SJSA1 (cell line): ENCODE results near the gene FKRP. TPM values are rescaled to one million over a fixed set of nuclear protein-coding genes. Genes with fewer than 3 reads are reported as not detected.
A peak's percentile ranks its signal among the peaks of the same experiment; 100 is the strongest.

Source experiments
- DNase-seq, 2 experiments: peaks; one replicate each; pipeline ENCODE4 v3.0.0-alpha.2; 2015 to 2020; ENCODE audit warnings: low spot score in 2 of 2, low read depth in 1 of 2
- H3K27ac ChIP-seq: fragments of 250-450 bp; sonication (Bioruptor Pico); 2 replicates; pipeline ENCODE4 v1.5.1; 2020; ENCODE audit warnings: mild to moderate bottlenecking, moderate library complexity
- H3K27me3 ChIP-seq: fragments of 250-450 bp; sonication (Bioruptor Pico); replicated peaks from 2 replicates; pipeline ENCODE4 v1.5.1; 2020; ENCODE audit warnings: mild to moderate bottlenecking, moderate library complexity
- H3K36me3 ChIP-seq: fragments of 250-450 bp; sonication (Bioruptor Pico); 2 replicates; pipeline ENCODE4 v1.5.1; 2020; ENCODE audit warnings: mild to moderate bottlenecking
- H3K4me1 ChIP-seq: fragments of 250-450 bp; sonication (Bioruptor Pico); replicated peaks from 2 replicates; pipeline ENCODE4 v1.6.1; 2021; ENCODE audit warnings: mild to moderate bottlenecking
- H3K4me3 ChIP-seq: fragments of 250-450 bp; sonication (Bioruptor Pico); 2 replicates; pipeline ENCODE4 v1.5.1; 2020; ENCODE audit warnings: mild to moderate bottlenecking
- H3K9me3 ChIP-seq: fragments of 250-450 bp; sonication (Bioruptor Pico); replicated peaks from 2 replicates; pipeline ENCODE4 v1.5.1; 2020; ENCODE audit warnings: mild to moderate bottlenecking
- total RNA-seq: library from RNA; depleted of rRNA; stranded (reverse); fragments of >200 nt; shearing (Covaris generic); gene quantifications from 2 replicates; pipeline ENCODE4 v1.2.3, GENCODE V29; 2014

The FKRP gene
- total RNA-seq, 1 experiment from 2014 or later, result 48.7 TPM

DNA sequence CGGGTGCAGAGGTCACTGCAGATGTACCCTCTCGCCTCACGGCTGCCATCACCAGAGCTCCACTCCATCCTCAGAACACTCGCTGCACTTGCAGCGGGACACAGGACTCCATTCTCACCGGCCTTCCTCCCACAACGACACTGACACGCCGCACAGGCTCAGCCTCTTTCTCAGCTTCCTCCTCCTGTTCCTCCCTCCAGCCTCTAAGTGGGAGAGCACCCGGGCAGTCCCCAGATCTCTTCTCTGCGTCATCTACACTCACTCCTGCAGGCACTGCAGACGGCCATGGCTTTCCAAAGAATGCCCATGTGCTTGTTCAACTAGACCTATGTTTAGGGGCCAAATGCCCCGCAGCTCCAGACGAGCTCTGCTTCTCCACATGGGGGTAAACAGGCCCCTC lies 14.3 kb upstream of the FKRP start:
- no peaks in the 10 kb centered on the region for H3K9me3 ChIP-seq
- DNase-seq, result no peak
- no peaks in the 10 kb centered on the region for H3K27me3 ChIP-seq
- H3K4me1 ChIP-seq, result peaks cover 23% of the 10 kb centered on the region
- H3K4me3 ChIP-seq, result no peak overlapping the region
- peaks cover 97% of the 10 kb centered on the region for H3K36me3 ChIP-seq
- H3K27ac ChIP-seq, result no peak overlapping the region

DNA sequence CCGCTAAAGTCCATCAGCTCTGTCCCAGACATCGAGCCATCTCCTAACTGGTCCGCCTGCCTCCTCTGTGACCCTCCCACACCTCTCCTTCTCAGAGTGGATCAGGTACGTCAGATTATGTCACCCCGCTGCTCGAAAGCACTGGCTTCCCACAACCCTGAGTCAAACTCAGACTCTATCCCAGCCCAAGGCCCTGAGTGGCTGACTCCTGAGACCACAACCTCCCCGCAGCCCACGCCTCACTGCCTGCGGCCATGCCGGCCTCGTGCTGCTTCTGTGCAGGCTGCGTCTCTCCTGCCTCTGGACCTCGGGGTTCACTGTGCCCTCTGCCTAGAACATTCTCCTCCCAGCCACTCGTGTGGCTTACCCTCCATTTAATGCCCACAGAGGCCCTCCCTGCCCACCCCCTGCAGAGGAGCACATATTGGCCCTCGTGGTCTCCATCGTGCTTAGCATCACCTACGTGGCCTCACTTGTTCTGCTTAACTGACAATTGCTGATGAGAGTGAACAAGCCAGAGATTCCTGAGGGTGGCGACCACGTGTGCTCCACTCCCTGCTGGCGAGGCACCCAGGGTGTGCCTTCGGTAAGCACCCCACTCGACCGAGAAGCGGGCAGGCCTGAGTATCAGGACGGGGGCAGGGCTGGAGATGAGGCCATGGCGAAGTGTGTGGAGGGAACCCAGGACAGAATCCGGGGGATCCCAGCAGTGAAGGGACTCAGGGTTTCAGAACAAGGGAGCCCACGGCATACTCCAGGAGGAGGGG lies 13.5 kb upstream of the FKRP start:
- H3K4me1 ChIP-seq, result peaks cover 23% of the 10 kb centered on the region

GRCh38 chr19:46732966-46733689 lies 12.7 kb upstream of the FKRP start:
- DNase-seq, result no peak
- Histone ChIP-seq H3K4me1 (peaks cover 23% of the 10 kb centered on the region), H3K4me3 (no peak overlapping the region), H3K27ac (no peak overlapping the region), H3K36me3 (peaks cover 97% of the 10 kb centered on the region), H3K27me3 (no peaks in the 10 kb centered on the region), H3K9me3 (no peaks in the 10 kb centered on the region)

More for the DNA sequence above, 13.5 kb upstream of the FKRP start:
- Histone ChIP-seq H3K36me3 (peaks cover 97% of the 10 kb centered on the region), H3K9me3 (no peaks in the 10 kb centered on the region), H3K27me3 (no peaks in the 10 kb centered on the region), H3K4me3 (no peak overlapping the region), H3K27ac (no peak overlapping the region)
- DNase-seq, result no peak

- DNase-seq, result no peak
Measured at GRCh38 chr19:46733690-46734292, 12.1 kb upstream of the FKRP start.

GRCh38 chr19:46736531-46737297 lies 9.1 kb upstream of the FKRP start:
- no peak overlapping the region for H3K27ac ChIP-seq
- H3K9me3 ChIP-seq, result no peaks in the 10 kb centered on the region
- DNase-seq, result no peak
- no peak overlapping the region for H3K4me3 ChIP-seq
- peaks cover 96% of the 10 kb centered on the region for H3K36me3 ChIP-seq
- H3K27me3 ChIP-seq, result no peaks in the 10 kb centered on the region
- H3K4me1 ChIP-seq, result peaks cover 10% of the 10 kb centered on the region

More at GRCh38 chr19:46733690-46734292, 12.1 kb upstream of the FKRP start:
- Histone ChIP-seq H3K27ac (no peak overlapping the region), H3K9me3 (no peaks in the 10 kb centered on the region), H3K4me3 (no peak overlapping the region), H3K4me1 (peaks cover 23% of the 10 kb centered on the region), H3K36me3 (peaks cover 97% of the 10 kb centered on the region), H3K27me3 (no peaks in the 10 kb centered on the region)

DNA sequence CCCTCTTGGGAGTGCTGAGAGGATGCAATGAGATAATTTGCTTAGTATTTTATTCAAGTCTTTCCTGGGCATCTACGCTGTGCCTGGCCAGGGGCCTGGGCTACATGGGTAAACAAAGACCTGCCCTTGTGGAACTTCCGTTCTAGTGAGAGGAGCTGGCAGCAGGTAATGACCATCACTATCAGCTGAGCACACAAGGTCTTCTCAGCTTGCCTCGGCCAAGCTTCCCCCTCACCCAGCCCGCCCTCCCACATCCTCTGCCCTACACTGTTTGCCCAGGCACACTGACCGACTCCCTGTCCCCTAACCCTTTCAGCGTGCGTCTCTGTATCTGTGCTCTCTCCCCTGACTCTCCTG lies 8.6 kb upstream of the FKRP start:
- Histone ChIP-seq H3K27me3 (no peaks in the 10 kb centered on the region), H3K36me3 (peaks cover 93% of the 10 kb centered on the region), H3K9me3 (no peaks in the 10 kb centered on the region), H3K27ac (no peak overlapping the region), H3K4me1 (peaks cover 6% of the 10 kb centered on the region; the same call in 1 of the 2 replicates), H3K4me3 (no peak overlapping the region)
- no peak for DNase-seq

DNA sequence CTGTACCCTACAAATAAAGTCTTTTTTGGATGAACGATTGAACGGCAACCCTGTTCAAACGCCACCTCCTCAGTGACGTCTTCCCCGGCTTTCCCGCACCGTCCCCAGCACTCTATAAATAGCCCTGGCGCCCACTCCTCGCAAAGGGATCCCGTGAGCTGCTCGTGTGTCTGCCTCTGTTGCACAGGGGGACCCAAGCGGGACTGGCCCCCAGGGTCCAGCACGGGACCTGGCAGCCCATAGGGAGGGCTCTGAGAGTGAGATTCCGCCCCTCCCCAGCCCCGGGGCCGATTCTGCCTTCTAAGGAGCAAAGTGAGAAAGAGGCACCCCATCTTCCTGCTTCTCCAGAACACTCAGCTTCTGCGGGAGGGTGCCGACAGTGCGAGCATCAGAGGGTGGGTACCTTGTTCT lies 8.1 kb upstream of the FKRP start:
- Histone ChIP-seq H3K36me3 (peaks cover 93% of the 10 kb centered on the region), H3K9me3 (no peaks in the 10 kb centered on the region), H3K4me3 (no peak overlapping the region), H3K27me3 (no peaks in the 10 kb centered on the region), H3K27ac (no peak overlapping the region), H3K4me1 (peaks cover 6% of the 10 kb centered on the region; the same call in 1 of the 2 replicates)
- DNase-seq, result no peak

GRCh38 chr19:46739290-46739771 lies 6.5 kb upstream of the FKRP start:
- DNase-seq, result no peak
- Histone ChIP-seq H3K4me3 (no peak overlapping the region), H3K4me1 (no peaks in the 10 kb centered on the region; the same call in 1 of the 2 replicates), H3K27ac (no peak overlapping the region), H3K27me3 (no peaks in the 10 kb centered on the region), H3K36me3 (peaks cover 85% of the 10 kb centered on the region), H3K9me3 (no peaks in the 10 kb centered on the region)

GRCh38 chr19:46741447-46741846 lies 4.4 kb upstream of the FKRP start:
- no peak for DNase-seq
- Histone ChIP-seq H3K27me3 (no peaks in the 10 kb centered on the region), H3K4me1 (peaks cover 5% of the 10 kb centered on the region; the same call in 1 of the 2 replicates), H3K9me3 (no peaks in the 10 kb centered on the region), H3K4me3 (no peak overlapping the region), H3K36me3 (peaks cover 76% of the 10 kb centered on the region), H3K27ac (no peak overlapping the region)

- H3K27me3 ChIP-seq, result no peaks in the 10 kb centered on the region
- H3K9me3 ChIP-seq, result no peaks in the 10 kb centered on the region
- peaks cover 67% of the 10 kb centered on the region for H3K36me3 ChIP-seq
- no peak overlapping the region for H3K27ac ChIP-seq
- H3K4me3 ChIP-seq, result no peak overlapping the region
- H3K4me1 ChIP-seq, result peaks cover 10% of the 10 kb centered on the region
- DNase-seq, result no peak
Measured at GRCh38 chr19:46742926-46743480, 2.9 kb upstream of the FKRP start.

- no peak overlapping the region for H3K27ac ChIP-seq
- peaks cover 65% of the 10 kb centered on the region for H3K36me3 ChIP-seq
- no peaks in the 10 kb centered on the region for H3K27me3 ChIP-seq
- H3K4me3 ChIP-seq, result no peak overlapping the region
- peaks cover 10% of the 10 kb centered on the region for H3K4me1 ChIP-seq
- DNase-seq, result no peak
- no peaks in the 10 kb centered on the region for H3K9me3 ChIP-seq
Measured at GRCh38 chr19:46744005-46744691, 1.7 kb upstream of the FKRP start.

- H3K9me3 ChIP-seq, result no peaks in the 10 kb centered on the region
- H3K27ac ChIP-seq, result no peak overlapping the region
- no peak for DNase-seq
- no peaks in the 10 kb centered on the region for H3K27me3 ChIP-seq
- H3K36me3 ChIP-seq, result peaks cover 62% of the 10 kb centered on the region
- H3K4me3 ChIP-seq, result peak overlapping the region; percentile 100
- peaks cover 10% of the 10 kb centered on the region for H3K4me1 ChIP-seq
Measured at GRCh38 chr19:46745030-46745429, 827 bp upstream of the FKRP start.
